ENCODE results near the gene PDE4D. TPM values are rescaled to one million over a fixed set of nuclear protein-coding genes. Genes with fewer than 3 reads are reported as not detected.
A peak's percentile ranks its signal among the peaks of the same experiment; 100 is the strongest.

PDE4D gene
- total and polyA plus RNA-seq, 12 donors = 1.2 to 18.9 (median 2.1) TPM

DNA sequence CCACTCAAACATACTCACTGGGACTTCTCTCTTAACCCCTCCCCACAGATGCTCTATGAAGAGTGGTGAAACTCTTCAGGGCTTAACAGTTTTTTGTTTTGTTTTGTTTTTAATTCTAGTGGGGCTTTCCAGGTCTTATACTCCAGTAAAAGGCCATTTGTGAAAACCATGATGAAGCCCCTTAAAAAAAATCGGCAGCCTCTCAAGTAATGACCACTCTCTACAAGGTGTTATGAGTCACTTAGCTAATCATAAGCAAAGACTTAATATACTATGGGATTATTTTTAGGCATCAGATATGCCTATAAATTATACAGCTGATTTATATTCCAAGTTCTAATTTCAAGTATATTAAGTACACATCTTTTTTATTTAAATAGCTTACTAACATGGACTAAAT is 702.8 kb downstream of the PDE4D start:
- Histone ChIP-seq H3K27ac (no peak overlapping the region), H3K4me1 (replicated peaks in 1 of 2) (peaks cover 0 to 8% of the 10 kb centered on the region in 2 donors), H3K4me3 (no peak overlapping the region), H3K9me3 (replicated peaks in 1 of 3) (no peaks in the 10 kb centered on the region), H3K27me3 (no peaks in the 10 kb centered on the region), H3K36me3 (replicated peaks in 1 of 2) (no peaks in the 10 kb centered on the region)
- TF ChIP-seq CTCF (IDR thresholded peaks at IDR 0.05) (no peak), POLR2A (IDR thresholded peaks at IDR 0.05) (no peak)
- no peak for DNase-seq
- WGBS, 4 donors = 74 to 81% (median 78%) methylated on average over 1 of the region's 1 CpG
- intact Hi-C loops (cut with DNase I) = loop anchor here in 1 of 2 donors (5.0 kb wide), 1 partner anchor 187 kb away; no protein-coding TSS in a partner anchor

DNA sequence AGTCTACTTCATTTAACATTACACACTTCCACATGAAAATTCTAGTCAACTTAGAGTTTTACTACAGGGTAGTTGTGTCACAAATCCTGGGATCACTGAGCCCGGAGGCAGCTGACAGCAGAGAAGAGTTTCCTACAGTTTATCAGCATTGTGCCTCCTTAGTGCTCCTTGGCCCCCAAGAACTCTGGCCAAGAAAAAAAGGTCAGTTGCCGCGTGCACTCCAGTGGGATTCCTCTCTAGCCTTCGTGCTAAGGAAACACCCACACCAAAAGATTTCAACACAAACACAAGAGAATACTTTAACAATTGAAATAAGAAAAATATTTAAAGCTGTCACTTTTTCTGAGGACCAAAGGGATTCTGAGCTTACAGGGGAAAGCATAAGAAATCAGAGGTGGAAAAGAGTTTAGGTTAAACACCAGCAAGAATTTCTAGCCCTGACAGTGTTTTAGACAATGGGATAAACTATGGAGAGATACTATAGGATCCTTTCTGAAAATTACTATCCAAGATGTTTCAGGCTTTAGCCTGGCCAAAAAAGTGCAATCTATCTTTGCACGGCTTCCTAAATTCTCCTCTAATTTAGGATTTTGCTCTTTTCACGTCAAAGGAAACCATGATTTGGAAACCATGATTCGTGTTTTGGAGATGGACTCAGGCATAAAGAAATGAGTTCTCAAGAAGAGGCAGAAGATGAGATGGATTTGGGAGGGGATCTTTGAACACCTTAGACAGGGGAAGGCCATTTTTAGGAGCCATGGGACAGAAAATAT is 703.9 kb downstream of the PDE4D start:
- TF ChIP-seq POLR2A (IDR thresholded peaks at IDR 0.05) = no peak
- TF ChIP-seq CTCF (IDR thresholded peaks at IDR 0.05) = no peak
- 66 to 73% (median 68%) methylated on average over 7 of the region's 7 CpGs for WGBS, 4 donors
- Histone ChIP-seq H3K4me3 (no peak overlapping the region), H3K27me3 (no peaks in the 10 kb centered on the region), H3K36me3 (replicated peaks in 1 of 2) (no peaks in the 10 kb centered on the region), H3K27ac (no peak overlapping the region), H3K4me1 (replicated peaks in 1 of 2) (peaks cover 0 to 8% of the 10 kb centered on the region in 2 donors), H3K9me3 (replicated peaks in 1 of 3) (no peaks in the 10 kb centered on the region)
- intact Hi-C loops (cut with DNase I) = loop anchor here in 1 of 2 donors (5.0 kb wide), 2 partner anchors 178 to 188 kb away; no protein-coding TSS in a partner anchor
- no peak for DNase-seq

DNA sequence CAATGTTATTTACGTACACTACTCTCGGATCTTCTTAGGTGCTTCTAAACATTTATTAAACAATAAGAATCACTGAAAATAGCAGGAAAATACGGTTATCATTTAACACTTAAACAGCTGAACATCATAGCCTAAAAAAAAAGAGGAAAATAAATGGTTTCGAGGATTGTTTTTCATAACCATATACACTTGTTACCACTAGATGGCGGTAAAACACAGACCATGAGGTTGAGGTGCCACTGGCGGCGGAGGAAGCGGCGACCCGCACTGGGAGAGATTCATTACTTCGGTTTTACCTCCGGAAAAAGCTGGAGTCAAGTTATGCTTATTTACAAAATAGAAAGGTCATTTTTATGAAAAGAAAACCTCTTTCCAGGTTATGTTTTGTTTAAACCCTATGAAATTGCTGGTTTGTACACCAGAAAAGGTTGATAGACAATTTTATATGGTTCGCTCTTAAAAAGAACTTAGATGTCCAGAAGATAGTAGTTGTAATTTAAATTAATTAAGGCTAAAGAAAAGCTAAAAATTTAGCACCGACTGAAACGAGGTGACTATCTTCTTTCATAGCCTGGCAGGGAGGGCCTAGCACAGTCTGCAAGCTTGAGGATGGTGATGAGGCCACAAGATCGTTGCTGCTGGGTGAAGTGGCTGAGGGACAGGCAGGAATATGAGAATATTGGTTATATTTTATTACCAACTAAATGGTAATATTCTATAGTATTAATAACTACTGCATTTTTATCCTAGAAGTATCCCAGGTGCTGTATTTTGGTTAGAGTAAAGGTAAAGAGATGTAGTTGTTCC is 704.9 kb downstream of the PDE4D start:
- H3K27ac ChIP-seq = no peak overlapping the region
- H3K36me3 ChIP-seq (replicated peaks in 1 of 2) = no peaks in the 10 kb centered on the region
- WGBS, 4 donors = 12 to 15% (median 14%) methylated on average over 16 of the region's 16 CpGs
- TF ChIP-seq CTCF (IDR thresholded peaks at IDR 0.05) = peak; percentile 66 to 90 (median 82)
- no peak for TF ChIP-seq POLR2A (IDR thresholded peaks at IDR 0.05)
- H3K27me3 ChIP-seq = no peaks in the 10 kb centered on the region
- H3K9me3 ChIP-seq (replicated peaks in 1 of 3) = no peaks in the 10 kb centered on the region
- no peak overlapping the region for H3K4me3 ChIP-seq
- intact Hi-C loops (cut with DNase I) = loop anchor here in 1 of 2 donors (5.0 kb wide), 1 partner anchor 179 kb away; no protein-coding TSS in a partner anchor
- DNase-seq = peak; percentile 52 to 82 (median 64)
- peaks cover 0 to 8% of the 10 kb centered on the region in 2 donors for H3K4me1 ChIP-seq (replicated peaks in 1 of 2)

GRCh38 chr5:59187857-59188256 is 705.7 kb downstream of the PDE4D start:
- Histone ChIP-seq H3K36me3 (replicated peaks in 1 of 2) (no peaks in the 10 kb centered on the region), H3K4me1 (replicated peaks in 1 of 2) (peaks cover 0 to 8% of the 10 kb centered on the region in 2 donors), H3K9me3 (replicated peaks in 1 of 3) (no peaks in the 10 kb centered on the region), H3K4me3 (no peak overlapping the region), H3K27me3 (no peaks in the 10 kb centered on the region), H3K27ac (no peak overlapping the region)
- intact Hi-C loops (cut with DNase I) = loop anchor here in 1 of 2 donors (5.0 kb wide), 1 partner anchor 179 kb away; no protein-coding TSS in a partner anchor
- TF ChIP-seq POLR2A (IDR thresholded peaks at IDR 0.05) (no peak), CTCF (IDR thresholded peaks at IDR 0.05) (no peak)
- DNase-seq = no peak
- 11 to 37% (median 29%) methylated on average over 4 of the region's 4 CpGs for WGBS, 4 donors
